ENCODE measurements around the gene LIMS2. TPM values are rescaled to one million over a fixed set of nuclear protein-coding genes. Genes with fewer than 3 reads are reported as not detected.

The LIMS2 gene
- total RNA-seq, 1 donor from 2014 or later, result 171 TPM

DNA sequence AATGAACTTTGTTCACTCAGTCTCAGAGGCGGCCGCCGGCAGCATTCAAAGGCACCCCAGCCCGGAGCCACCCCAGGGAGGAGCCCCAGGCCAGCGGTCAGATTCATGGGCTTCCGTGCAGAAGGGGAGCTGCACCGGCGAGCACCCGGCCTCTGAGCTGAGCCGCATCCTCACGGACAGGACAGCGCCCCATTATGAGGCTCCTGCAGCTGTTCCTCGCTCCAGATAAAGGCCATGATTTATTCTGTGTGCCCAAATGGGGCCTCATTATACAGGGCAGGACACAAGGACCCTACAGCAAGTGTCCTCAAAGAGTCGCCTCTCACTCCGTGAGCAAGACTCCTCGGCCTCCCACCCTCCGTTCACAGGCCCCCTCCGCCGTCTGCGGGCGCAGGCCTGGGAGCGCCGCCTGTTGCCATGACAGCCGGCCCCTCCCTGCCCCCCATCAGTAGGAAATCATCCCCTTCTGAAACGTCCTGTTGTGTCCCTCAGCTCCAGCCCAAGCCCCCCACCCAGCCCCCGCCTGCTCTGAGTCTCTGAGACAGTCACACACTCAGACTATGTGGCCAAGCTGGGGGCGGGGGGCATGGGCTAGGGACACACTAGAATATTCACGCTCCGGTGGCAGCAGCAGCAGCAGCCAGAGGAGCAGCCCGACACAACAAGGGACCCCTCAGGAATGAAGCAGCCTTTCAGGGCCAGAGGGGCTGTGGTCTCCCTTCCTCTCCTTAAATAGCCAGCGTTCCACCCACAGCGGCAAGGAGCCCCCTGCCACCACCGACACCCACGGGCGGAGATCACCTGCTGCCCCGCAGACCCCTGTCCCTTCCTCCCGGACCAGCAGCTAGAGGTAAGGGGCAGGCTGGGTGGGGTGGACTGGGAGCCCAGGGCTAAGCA is 29.7 kb downstream of the LIMS2 start, which contains the start of gene GPR17:
GPR17 (plus strand) TSS at position 759 of the 897 bp plus-strand sequence. CDS start 4,583 bp downstream, outside the sequence.
- Mint-ChIP-seq H3K27me3 (ENCODE audit: low read depth) (no peaks in the 10 kb centered on the region), H3K4me1 (ENCODE audit: low read depth) (peaks cover 41% of the 10 kb centered on the region), H3K4me3 (ENCODE audit: unreplicated experiment) (no peak within 1 kb of the TSS), H3K9me3 (ENCODE audit: low read depth) (no peaks in the 10 kb centered on the region), H3K36me3 (ENCODE audit: low read depth) (peaks cover 5% of the 10 kb centered on the region), H3K27ac (ENCODE audit: unreplicated experiment) (peak within 1 kb of the TSS; percentile 88)
- no peak for DNase-seq (ENCODE audit: low spot score)
- TF ChIP-seq, protein P1, sequence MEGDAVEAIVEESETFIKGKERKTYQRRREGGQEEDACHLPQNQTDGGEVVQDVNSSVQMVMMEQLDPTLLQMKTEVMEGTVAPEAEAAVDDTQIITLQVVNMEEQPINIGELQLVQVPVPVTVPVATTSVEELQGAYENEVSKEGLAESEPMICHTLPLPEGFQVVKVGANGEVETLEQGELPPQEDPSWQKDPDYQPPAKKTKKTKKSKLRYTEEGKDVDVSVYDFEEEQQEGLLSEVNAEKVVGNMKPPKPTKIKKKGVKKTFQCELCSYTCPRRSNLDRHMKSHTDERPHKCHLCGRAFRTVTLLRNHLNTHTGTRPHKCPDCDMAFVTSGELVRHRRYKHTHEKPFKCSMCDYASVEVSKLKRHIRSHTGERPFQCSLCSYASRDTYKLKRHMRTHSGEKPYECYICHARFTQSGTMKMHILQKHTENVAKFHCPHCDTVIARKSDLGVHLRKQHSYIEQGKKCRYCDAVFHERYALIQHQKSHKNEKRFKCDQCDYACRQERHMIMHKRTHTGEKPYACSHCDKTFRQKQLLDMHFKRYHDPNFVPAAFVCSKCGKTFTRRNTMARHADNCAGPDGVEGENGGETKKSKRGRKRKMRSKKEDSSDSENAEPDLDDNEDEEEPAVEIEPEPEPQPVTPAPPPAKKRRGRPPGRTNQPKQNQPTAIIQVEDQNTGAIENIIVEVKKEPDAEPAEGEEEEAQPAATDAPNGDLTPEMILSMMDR (IDR thresholded peaks at IDR 0.05), result no peak

DNA sequence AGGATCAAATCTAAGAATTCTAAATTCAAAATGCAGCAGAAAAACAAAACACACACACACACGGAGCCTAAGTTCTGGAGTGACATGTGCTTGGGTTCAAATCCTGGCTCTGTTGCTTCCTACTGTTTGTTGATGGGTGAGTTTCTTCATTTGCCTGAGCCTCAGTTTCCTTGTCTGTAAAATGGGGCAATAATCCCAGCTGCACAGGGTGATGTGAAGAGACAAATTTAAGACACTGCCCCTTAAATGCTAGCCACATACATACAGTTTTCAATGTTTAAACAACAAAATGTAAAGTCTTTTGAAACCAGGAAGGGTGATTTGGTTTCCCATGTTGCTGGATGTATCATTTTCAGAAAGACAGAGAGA is 30.3 kb downstream of the LIMS2 start:
- H3K4me3 Mint-ChIP-seq (ENCODE audit: unreplicated experiment), result no peak overlapping the region
- peaks cover 41% of the 10 kb centered on the region for H3K4me1 Mint-ChIP-seq (ENCODE audit: low read depth)
- peaks cover 5% of the 10 kb centered on the region for H3K36me3 Mint-ChIP-seq (ENCODE audit: low read depth)
- no peak overlapping the region for H3K27ac Mint-ChIP-seq (ENCODE audit: unreplicated experiment)
- H3K9me3 Mint-ChIP-seq (ENCODE audit: low read depth), result no peaks in the 10 kb centered on the region
- no peak for DNase-seq (ENCODE audit: low spot score)
- TF ChIP-seq, protein P1 (IDR thresholded peaks at IDR 0.05), result no peak
- H3K27me3 Mint-ChIP-seq (ENCODE audit: low read depth), result no peaks in the 10 kb centered on the region

DNA sequence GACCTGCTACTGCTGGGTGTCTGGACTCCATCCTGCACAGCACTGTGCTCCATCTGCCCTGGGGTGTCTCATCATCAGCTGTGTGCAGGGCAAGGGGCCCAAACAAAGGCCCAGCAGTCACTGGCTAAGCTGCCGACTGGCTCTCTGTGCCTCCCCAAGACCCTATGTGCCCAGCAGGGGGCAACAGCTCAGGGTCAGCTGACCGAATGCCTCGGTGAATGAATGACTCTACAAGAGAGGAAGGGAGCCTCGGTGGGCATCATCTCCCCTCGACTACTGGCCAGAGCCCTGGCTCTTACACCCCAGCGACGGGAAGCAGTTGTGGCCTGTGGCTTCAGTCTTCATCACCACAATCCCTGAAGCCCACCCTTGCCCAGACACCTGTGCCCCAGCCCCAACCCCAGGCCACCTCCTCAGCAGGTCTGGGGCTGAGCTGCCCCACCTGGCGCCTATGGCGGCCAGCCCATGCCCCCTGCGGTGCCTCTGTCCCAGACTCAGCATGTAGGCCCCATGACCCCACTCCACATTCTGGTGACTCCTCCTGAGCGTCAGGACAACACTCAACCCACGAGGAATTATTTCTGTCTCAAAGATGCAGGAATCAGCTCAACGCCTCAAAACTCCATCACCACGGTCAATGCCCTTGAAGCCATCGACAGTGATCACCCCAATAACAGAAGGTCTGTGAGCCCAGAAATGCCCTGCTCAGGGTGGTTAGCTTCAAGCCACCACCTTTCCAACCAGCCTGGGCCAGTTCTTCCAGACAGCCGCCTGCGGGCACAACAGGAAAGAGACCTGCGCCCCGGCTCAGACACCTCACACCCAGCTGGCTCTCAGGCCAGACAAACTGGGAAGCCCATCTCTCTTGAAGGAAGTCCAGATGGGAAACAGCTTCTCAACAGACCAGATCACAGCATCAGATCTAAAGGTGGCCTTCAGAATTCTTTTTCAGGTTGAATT is 31.0 kb downstream of the LIMS2 start:
- Mint-ChIP-seq H3K4me3 (ENCODE audit: unreplicated experiment) (no peak overlapping the region), H3K27me3 (ENCODE audit: low read depth) (no peaks in the 10 kb centered on the region), H3K4me1 (ENCODE audit: low read depth) (peaks cover 36% of the 10 kb centered on the region), H3K9me3 (ENCODE audit: low read depth) (no peaks in the 10 kb centered on the region), H3K27ac (ENCODE audit: unreplicated experiment) (peak overlapping the region; percentile 41), H3K36me3 (ENCODE audit: low read depth) (peaks cover 3% of the 10 kb centered on the region)
- TF ChIP-seq, protein P1 (IDR thresholded peaks at IDR 0.05), result peak; percentile 53
- no peak for DNase-seq (ENCODE audit: low spot score)

DNA sequence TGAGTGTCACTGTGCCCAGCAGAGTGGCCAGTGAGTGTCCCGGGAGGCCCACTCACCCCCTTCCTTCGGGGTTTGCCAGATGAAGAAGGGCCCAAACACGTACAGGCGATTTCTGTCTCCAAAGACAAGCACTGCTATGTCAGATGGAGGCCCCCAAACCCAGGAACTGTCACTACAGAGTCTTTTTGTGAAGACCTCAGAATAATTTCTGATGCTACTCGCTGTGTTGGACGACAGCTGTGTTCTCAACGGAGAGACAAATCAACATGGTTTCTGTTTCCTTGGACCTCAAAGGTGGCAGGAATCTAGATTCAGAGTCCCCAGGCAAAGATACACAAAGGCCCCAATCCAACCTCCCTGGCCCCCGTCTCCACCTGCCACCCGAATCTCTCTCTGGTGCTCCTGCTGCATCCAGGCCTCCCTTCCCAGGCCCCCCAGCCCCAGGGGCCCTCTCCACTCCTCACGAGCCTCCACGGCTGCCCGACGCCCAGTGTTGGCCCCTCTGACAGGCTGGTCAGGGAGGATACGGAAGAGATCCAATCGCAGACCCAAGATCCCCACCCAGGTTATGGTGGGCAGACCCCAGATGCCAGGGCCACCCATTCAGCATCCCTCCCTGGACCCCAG is 31.8 kb downstream of the LIMS2 start:
- H3K27me3 Mint-ChIP-seq (ENCODE audit: low read depth), result no peaks in the 10 kb centered on the region
- H3K27ac Mint-ChIP-seq (ENCODE audit: unreplicated experiment), result peak overlapping the region; percentile 41
- no peak for DNase-seq (ENCODE audit: low spot score)
- TF ChIP-seq, protein P1 (IDR thresholded peaks at IDR 0.05), result no peak
- peaks cover 38% of the 10 kb centered on the region for H3K4me1 Mint-ChIP-seq (ENCODE audit: low read depth)
- H3K4me3 Mint-ChIP-seq (ENCODE audit: unreplicated experiment), result no peak overlapping the region
- H3K36me3 Mint-ChIP-seq (ENCODE audit: low read depth), result peaks cover 4% of the 10 kb centered on the region
- no peaks in the 10 kb centered on the region for H3K9me3 Mint-ChIP-seq (ENCODE audit: low read depth)
